ENCODE results near the gene MEIOB.

DNA sequence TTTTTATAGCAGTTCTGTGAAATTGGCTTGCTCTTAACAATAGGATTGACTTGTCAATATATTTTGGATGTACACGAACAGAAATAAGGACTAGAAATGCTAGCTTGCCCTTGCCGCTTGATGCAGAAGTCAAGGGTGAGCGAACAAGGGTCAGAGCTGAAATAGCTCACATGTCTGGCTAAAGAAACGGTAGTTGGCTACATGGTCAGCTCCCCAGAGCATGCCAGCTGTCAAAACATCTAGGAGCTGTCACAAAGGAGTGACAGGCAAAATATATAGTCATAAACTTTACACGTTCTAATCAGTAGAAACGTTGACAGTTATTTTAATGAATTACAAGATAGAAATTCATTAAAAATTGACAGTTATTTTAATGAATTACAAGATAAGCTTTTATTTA, 2.9 kb upstream of the MEIOB start:
- TF ChIP-seq, protein P1, sequence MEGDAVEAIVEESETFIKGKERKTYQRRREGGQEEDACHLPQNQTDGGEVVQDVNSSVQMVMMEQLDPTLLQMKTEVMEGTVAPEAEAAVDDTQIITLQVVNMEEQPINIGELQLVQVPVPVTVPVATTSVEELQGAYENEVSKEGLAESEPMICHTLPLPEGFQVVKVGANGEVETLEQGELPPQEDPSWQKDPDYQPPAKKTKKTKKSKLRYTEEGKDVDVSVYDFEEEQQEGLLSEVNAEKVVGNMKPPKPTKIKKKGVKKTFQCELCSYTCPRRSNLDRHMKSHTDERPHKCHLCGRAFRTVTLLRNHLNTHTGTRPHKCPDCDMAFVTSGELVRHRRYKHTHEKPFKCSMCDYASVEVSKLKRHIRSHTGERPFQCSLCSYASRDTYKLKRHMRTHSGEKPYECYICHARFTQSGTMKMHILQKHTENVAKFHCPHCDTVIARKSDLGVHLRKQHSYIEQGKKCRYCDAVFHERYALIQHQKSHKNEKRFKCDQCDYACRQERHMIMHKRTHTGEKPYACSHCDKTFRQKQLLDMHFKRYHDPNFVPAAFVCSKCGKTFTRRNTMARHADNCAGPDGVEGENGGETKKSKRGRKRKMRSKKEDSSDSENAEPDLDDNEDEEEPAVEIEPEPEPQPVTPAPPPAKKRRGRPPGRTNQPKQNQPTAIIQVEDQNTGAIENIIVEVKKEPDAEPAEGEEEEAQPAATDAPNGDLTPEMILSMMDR (IDR thresholded peaks at IDR 0.05; ENCODE audit: low read length): no peak
- no peak for TF ChIP-seq EZH2 (optimal IDR thresholded peaks at IDR 0.05; ENCODE audit: low read depth, low read length)
- no peak for TF ChIP-seq EZH2phosphoT487 (IDR thresholded peaks at IDR 0.05; ENCODE audit: low read length)
